GM12872 (cell line): ENCODE measurements around the gene TAF11L11.
"Not testable (repeated sequence)": the region's sequence is repeated elsewhere in the genome, so short reads cannot be mapped to it uniquely, and the experiment has no call there.

Source experiments
- TF ChIP-seq, protein P1 (sequence below): IDR thresholded peaks from 3 replicates; pipeline ENCODE4 v1.5.1; 2011; ENCODE audit warnings: low read depth, mild to moderate bottlenecking, low read length, moderate library complexity; ENCODE audit not compliant: insufficient read depth

The TAF11L11 gene

DNA sequence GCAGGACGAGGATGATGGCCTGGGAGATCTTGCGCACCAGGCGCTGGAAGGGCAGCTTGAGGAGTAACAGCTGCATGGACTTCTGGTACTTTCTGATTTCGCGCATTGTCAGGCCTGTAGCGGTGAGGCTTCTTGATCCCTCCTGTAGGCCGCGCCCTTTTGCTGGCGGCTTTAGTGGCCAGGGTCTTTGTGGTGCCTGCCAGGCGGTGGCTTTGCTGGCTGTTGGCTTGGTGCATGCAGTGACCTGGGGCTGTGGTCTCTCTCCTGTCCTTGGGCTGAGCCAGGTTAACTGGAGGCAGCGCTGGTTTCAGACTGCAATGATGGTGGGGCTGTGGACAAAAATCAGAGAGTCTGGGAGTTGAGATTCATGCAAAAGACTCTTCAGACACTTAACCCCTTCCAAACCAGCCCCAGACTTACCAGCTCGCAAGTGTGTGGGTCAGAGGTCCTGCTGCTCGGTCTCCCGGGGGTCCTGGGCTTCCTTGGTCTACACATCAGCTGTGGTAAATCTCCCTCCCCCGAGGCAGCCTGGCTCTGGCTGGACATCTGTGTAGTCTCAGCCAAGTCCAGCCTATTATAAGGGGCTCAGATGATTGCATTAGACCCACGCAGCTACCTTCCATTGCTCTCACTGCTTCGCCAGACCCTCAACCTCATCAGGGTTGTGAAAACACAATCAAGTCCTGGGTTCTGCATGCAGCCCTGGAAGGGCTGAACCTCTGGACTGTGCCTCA, 11.1 kb downstream of the TAF11L11 start:
- TF ChIP-seq, protein P1, sequence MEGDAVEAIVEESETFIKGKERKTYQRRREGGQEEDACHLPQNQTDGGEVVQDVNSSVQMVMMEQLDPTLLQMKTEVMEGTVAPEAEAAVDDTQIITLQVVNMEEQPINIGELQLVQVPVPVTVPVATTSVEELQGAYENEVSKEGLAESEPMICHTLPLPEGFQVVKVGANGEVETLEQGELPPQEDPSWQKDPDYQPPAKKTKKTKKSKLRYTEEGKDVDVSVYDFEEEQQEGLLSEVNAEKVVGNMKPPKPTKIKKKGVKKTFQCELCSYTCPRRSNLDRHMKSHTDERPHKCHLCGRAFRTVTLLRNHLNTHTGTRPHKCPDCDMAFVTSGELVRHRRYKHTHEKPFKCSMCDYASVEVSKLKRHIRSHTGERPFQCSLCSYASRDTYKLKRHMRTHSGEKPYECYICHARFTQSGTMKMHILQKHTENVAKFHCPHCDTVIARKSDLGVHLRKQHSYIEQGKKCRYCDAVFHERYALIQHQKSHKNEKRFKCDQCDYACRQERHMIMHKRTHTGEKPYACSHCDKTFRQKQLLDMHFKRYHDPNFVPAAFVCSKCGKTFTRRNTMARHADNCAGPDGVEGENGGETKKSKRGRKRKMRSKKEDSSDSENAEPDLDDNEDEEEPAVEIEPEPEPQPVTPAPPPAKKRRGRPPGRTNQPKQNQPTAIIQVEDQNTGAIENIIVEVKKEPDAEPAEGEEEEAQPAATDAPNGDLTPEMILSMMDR: no peak

DNA sequence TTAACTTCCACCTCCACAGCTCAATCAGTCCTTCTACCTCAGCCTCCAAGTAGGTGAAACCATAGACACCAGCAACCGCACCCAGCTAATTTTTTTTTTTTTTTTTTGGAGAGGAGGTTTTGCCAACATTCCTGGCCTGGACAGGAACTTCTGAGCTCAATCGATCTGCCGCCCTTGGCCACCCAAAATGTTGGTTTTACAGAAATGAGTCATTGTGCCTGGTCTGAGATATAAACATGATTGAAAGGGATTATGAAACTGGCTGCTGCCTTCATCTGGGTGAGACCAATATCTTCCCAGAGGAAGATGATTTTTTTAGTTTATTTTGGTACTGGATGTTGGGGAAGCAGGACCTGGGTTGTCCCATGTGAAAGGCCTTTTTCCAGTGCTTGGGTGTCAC, 15.4 kb downstream of the TAF11L11 start:
- TF ChIP-seq, protein P1: no peak

DNA sequence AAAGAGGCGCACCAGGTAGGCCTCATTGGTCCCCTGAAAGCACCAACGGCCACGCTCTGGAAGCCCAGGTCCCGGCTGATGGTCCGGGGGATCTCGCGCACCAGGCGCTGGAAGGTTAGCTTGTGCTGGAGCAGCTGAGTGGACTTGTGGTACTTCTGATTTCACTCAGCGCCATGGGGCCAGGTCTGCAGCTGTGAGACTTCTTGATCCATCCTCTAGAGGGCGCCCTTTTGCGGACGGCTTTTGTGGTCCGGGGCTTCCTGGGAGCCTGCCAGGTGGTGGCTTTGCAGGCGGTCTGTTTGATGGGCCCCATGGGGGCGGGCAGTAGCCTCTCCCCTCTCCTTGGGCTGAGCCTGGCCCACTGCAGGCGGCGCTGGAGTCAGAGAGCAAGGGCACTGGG, 16.6 kb downstream of the TAF11L11 start:
- TF ChIP-seq, protein P1: 0 out of 3 replicates have a peak, but pooled peaks have one; percentile 25

DNA sequence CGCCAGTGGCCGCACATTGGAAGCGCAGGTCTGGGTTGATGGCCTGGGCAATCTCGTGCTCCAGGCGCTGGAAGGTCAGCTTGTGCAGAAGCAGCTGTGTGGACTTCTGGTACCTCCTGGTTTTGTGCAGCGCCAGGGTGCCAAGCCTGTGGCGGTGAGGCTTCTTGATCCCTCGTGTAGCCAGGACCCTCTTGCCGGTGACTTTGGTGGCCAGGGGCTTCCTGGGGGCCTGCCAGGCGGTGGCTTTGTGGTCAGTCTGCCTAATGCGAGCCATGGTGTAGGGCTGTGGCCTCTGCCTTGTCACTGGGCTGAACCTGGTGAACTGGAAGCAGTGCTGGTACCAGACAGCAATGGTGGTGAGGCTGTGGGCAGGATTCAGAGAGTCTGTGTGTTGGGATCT, 21.7 kb downstream of the TAF11L11 start:
- TF ChIP-seq, protein P1: no peak

DNA sequence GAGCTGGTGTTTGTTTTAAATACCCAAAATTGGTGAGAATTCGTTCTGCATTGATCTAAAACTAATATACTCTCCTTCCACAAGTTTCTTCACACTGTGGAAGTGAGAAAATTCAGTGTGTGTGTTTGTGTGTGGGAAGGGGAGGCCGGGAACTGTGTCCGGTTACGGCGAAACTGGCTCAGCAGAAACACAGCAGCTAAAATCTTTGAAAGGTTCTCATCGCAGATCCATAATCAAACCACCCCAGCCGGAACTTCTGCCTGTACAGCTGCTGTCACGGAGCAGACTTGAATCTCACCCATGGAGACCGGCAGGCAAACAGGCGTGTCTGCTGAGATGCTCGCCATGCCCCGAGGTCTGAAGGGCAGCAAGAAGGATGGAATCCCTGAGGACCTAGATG, 27.8 kb downstream of the TAF11L11 start, which contains the start of gene TAF11L13:
TSS of gene TAF11L13 (plus strand) at position 301 of the 400 bp plus-strand sequence.
- TF ChIP-seq, protein P1: not testable (repeated sequence)

DNA sequence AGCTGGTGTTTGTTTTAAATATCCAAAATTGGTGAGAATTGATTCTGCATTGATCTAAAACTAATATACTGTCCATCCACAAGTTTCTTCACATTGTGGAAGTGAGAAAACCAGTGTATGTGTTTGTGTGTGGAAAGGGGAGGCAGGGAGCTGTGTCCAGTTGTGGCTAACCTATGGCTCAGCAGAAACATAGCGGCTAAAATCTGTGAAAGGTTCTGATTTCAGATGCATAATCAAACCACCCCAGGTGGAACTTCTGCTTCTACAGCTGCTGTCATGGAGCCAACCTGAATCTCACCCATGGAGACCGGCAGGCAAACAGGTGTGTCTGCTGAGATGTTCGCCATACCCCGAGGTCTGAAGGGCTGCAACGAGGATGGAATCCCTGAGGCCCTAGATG, 30.2 kb downstream of the TAF11L11 start, which contains the start of gene TAF11L14:
TSS of gene TAF11L14 (plus strand) at position 301 of the 400 bp plus-strand sequence.
- TF ChIP-seq, protein P1: no peak
